MM.1S (cell line): ENCODE measurements around the gene INPP4A.

Source experiments
- DNase-seq: peaks from one replicate; pipeline ENCODE4 v3.0.0-alpha.2; 2015
- H2AFZ ChIP-seq: fragments of 300-600 bp; sonication (generic); 2 replicates; pipeline ENCODE4 v1.6.0; 2016; ENCODE audit warnings: antibody characterized with exemption, low read length
- H3F3A ChIP-seq: fragments of 300-600 bp; sonication (generic); 2 replicates; pipeline ENCODE4 v1.6.1; 2016; ENCODE audit warnings: mild to moderate bottlenecking, antibody characterized with exemption, low read length, moderate library complexity, mixed read lengths; ENCODE audit not compliant: insufficient read depth
- H3K27ac ChIP-seq: fragments of 300-600 bp; sonication (generic); 2 replicates; pipeline ENCODE4 v1.5.1; 2016; ENCODE audit warnings: mild to moderate bottlenecking, low read length
- H3K27me3 ChIP-seq: fragments of 300-600 bp; sonication (generic); replicated peaks from 2 replicates; pipeline ENCODE4 v1.6.0; 2016; ENCODE audit warnings: low read length; ENCODE audit not compliant: insufficient read depth
- H3K36me3 ChIP-seq: fragments of 300-600 bp; sonication (generic); replicated peaks from 2 replicates; pipeline ENCODE4 v1.6.1; 2016; ENCODE audit warnings: mild to moderate bottlenecking, low read length, mixed read lengths; ENCODE audit not compliant: insufficient read depth
- H3K4me1 ChIP-seq: fragments of 300-600 bp; sonication (generic); 2 replicates; pipeline ENCODE4 v1.6.1; 2016; ENCODE audit warnings: low read length, mixed read lengths
- H3K4me2 ChIP-seq: fragments of 300-600 bp; sonication (generic); 2 replicates; pipeline ENCODE4 v1.6.0; 2016; ENCODE audit warnings: low read depth, low read length
- H3K4me3 ChIP-seq: fragments of 300-600 bp; sonication (generic); 2 replicates; pipeline ENCODE4 v1.5.1; 2016; ENCODE audit warnings: low read length, mixed read lengths
- H3K79me2 ChIP-seq: fragments of 300-600 bp; sonication (generic); 2 replicates; pipeline ENCODE4 v1.6.1; 2016; ENCODE audit warnings: mixed run types, low read length, mixed read lengths
- H3K9ac ChIP-seq: fragments of 300-600 bp; sonication (generic); 2 replicates; pipeline ENCODE4 v1.6.1; 2016; ENCODE audit warnings: low read length, mixed read lengths
- H3K9me2 ChIP-seq: fragments of 300-600 bp; sonication (generic); replicated peaks from 2 replicates; pipeline ENCODE4 v1.6.1; 2016; ENCODE audit warnings: mild to moderate bottlenecking, low read length, mixed read lengths; ENCODE audit not compliant: insufficient read depth
- H3K9me3 ChIP-seq: fragments of 300-600 bp; sonication (generic); replicated peaks from 2 replicates; pipeline ENCODE4 v1.6.1; 2016; ENCODE audit warnings: mild to moderate bottlenecking, low read length, mixed read lengths; ENCODE audit not compliant: insufficient read depth
- H4K20me1 ChIP-seq: fragments of 300-600 bp; sonication (generic); 2 replicates; pipeline ENCODE4 v1.6.1; 2016; ENCODE audit warnings: mild to moderate bottlenecking, low read length, moderate library complexity, mixed read lengths; ENCODE audit not compliant: insufficient read depth
- EZH2 ChIP-seq: fragments of 300-600 bp; sonication (generic); optimal IDR thresholded peaks from 2 replicates; pipeline ENCODE3; 2017; ENCODE audit warnings: low read depth, mild to moderate bottlenecking, antibody characterized with exemption, low read length, mixed read lengths
- EZH2phosphoT487 ChIP-seq: fragments of 300-600 bp; sonication (generic); IDR thresholded peaks from 2 replicates; pipeline ENCODE4 v1.6.1; 2018; ENCODE audit warnings: antibody characterized with exemption, low read length
- TF ChIP-seq, protein P1 (sequence below): fragments of 300-600 bp; sonication (generic); IDR thresholded peaks from 2 replicates; pipeline ENCODE4 v1.5.1; 2016; ENCODE audit warnings: antibody characterized with exemption, low read length, mixed read lengths

INPP4A gene

DNA sequence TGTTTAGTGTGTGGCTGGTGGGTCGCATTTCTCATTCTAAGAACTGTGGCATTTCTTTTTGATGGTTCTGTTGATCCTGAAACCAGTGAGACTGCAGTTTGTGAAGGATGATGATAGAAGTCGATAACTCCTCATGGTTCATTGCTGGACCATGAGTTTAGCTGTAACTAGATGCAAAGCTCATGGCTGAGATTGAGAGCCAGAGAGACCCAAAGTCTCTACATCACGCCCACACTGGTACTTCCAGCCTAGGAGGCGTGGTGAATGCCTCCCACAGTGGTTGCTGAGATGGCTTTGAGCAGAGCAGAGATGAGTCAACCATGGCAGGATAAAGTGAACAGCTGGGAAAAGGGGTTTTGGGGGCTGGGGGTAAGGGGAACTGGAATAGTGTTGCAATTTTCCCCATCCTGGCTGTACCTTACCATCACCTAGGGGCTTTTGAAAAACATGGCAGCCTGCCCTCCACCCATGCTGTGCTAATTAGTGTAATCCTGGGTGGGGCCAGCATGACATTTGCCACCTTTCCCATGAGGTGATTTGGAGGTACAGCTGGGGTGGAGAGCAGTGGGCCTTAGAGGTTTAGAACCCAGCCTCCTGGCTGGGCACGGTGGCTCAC, 24.1 kb downstream of the INPP4A start:
- H3K27me3 ChIP-seq: no peaks in the 10 kb centered on the region
- peaks cover 67% of the 10 kb centered on the region for H3F3A ChIP-seq
- peaks cover 90% of the 10 kb centered on the region for H3K79me2 ChIP-seq
- H3K4me3 ChIP-seq: no peak overlapping the region
- no peak overlapping the region for H2AFZ ChIP-seq
- H3K9me3 ChIP-seq: no peaks in the 10 kb centered on the region
- H3K36me3 ChIP-seq: no peaks in the 10 kb centered on the region
- no peak overlapping the region for H3K9ac ChIP-seq
- peak overlapping the region; percentile 42; the same call in 1 of the 2 replicates for H3K27ac ChIP-seq
- no peaks in the 10 kb centered on the region for H4K20me1 ChIP-seq
- peaks cover 88% of the 10 kb centered on the region for H3K4me1 ChIP-seq
- TF ChIP-seq EZH2phosphoT487: no peak
- TF ChIP-seq, protein P1, sequence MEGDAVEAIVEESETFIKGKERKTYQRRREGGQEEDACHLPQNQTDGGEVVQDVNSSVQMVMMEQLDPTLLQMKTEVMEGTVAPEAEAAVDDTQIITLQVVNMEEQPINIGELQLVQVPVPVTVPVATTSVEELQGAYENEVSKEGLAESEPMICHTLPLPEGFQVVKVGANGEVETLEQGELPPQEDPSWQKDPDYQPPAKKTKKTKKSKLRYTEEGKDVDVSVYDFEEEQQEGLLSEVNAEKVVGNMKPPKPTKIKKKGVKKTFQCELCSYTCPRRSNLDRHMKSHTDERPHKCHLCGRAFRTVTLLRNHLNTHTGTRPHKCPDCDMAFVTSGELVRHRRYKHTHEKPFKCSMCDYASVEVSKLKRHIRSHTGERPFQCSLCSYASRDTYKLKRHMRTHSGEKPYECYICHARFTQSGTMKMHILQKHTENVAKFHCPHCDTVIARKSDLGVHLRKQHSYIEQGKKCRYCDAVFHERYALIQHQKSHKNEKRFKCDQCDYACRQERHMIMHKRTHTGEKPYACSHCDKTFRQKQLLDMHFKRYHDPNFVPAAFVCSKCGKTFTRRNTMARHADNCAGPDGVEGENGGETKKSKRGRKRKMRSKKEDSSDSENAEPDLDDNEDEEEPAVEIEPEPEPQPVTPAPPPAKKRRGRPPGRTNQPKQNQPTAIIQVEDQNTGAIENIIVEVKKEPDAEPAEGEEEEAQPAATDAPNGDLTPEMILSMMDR: no peak
- no peak for TF ChIP-seq EZH2
- DNase-seq: no peak
- no peaks in the 10 kb centered on the region for H3K9me2 ChIP-seq
- H3K4me2 ChIP-seq: no peak overlapping the region

DNA sequence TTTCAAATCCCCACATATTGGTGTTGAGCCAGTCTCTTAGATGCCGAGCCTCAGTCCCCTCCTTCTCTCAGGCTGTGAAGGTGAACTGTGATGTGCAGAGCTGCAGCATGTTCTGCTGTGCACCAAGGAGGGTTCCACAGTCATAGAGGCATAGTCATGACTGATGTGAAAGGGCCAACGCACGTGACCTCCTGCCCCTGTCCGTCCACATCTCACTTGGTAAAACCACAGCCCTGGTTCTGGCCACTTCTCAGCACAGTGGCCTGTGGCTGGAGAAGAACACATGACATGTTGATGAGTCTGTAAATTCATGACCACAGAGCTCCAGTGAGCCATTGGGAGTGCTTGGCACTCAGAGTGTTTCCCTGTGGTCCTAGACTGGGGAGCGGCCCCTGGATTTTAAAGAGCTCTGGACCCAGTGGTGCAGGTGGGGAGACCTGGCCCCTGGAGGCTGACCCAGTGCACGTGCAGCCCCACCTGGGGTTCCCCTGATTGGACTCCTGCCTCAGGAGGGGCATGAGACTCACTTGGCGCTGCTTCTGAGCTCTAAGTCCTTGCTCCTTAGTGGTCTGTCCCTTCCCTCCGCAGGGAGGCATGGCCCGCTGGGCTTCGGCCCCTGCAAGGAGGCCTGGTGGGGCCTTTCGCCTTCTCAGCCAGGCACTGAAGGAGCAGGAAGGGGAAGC, 25.3 kb downstream of the INPP4A start:
- Histone ChIP-seq H3K9me3 (no peaks in the 10 kb centered on the region), H3K4me3 (no peak overlapping the region), H2AFZ (no peak overlapping the region), H3K9ac (peak overlapping the region; percentile 12; the same call in 1 of the 2 replicates), H4K20me1 (no peaks in the 10 kb centered on the region), H3K4me1 (peaks cover 88% of the 10 kb centered on the region), H3K27me3 (no peaks in the 10 kb centered on the region), H3K27ac (peak overlapping the region; percentile 98), H3K36me3 (no peaks in the 10 kb centered on the region), H3F3A (peaks cover 61% of the 10 kb centered on the region), H3K79me2 (peaks cover 92% of the 10 kb centered on the region), H3K4me2 (peak overlapping the region; percentile 42; the same call in 1 of the 2 replicates), H3K9me2 (no peaks in the 10 kb centered on the region)
- no peak for DNase-seq
- TF ChIP-seq, protein P1: no peak
- TF ChIP-seq EZH2 (no peak), EZH2phosphoT487 (no peak)

DNA sequence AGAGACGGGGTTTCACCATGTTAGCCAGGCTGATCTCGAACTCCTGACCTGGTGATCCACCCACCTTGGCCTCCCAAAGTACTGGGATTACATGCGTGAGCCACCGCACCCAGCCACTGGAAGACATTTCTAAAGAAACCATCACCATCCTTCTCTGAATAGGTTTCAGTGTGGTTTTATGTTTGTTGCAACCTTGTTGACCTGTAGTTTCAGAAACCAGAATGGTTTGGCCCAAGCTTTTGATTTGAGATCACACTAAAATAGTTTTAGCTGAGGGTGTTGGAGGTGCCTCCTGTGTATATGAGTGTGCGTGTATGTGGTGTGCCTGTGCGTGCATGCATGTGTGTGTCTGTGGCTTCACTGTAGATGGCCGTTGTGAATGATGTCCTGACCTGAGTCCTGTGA, 26.2 kb downstream of the INPP4A start:
- H3K36me3 ChIP-seq: no peaks in the 10 kb centered on the region
- DNase-seq: peak; percentile 89
- TF ChIP-seq, protein P1: no peak
- no peak for TF ChIP-seq EZH2
- TF ChIP-seq EZH2phosphoT487: no peak
- H4K20me1 ChIP-seq: no peaks in the 10 kb centered on the region
- no peak overlapping the region for H2AFZ ChIP-seq
- peaks cover 100% of the 10 kb centered on the region for H3K79me2 ChIP-seq
- peak overlapping the region; percentile 87; the same call in 1 of the 2 replicates for H3K4me2 ChIP-seq
- no peak overlapping the region for H3K4me3 ChIP-seq
- H3F3A ChIP-seq: peaks cover 55% of the 10 kb centered on the region
- no peaks in the 10 kb centered on the region for H3K27me3 ChIP-seq
- peaks cover 91% of the 10 kb centered on the region for H3K4me1 ChIP-seq
- H3K9me2 ChIP-seq: no peaks in the 10 kb centered on the region
- peak overlapping the region; percentile 98 for H3K27ac ChIP-seq
- H3K9me3 ChIP-seq: no peaks in the 10 kb centered on the region
- peak overlapping the region; percentile 66; the same call in 1 of the 2 replicates for H3K9ac ChIP-seq
